HG02870 (cell line): ENCODE measurements around the gene CDC42BPB.

ENCODE experiments used
- ATAC-seq: cut with Tn5 transposase; IDR thresholded peaks from one replicate; pipeline ENCODE4 v1.9.1; 2021; ENCODE audit warnings: mild to moderate bottlenecking, moderate library complexity; ENCODE audit not compliant: unreplicated experiment

The CDC42BPB gene

GRCh38 chr14:102917469-102918211, 139.7 kb downstream of the CDC42BPB start:
- no peak for ATAC-seq

- no peak for ATAC-seq
Observed at GRCh38 chr14:102917056-102917385, 140.3 kb downstream of the CDC42BPB start.

- ATAC-seq = no peak
Observed at GRCh38 chr14:102916347-102917055, 140.8 kb downstream of the CDC42BPB start.

GRCh38 chr14:102915292-102916110, 141.8 kb downstream of the CDC42BPB start:
- no peak for ATAC-seq

GRCh38 chr14:102914474-102915291, 142.7 kb downstream of the CDC42BPB start:
- ATAC-seq = no peak

- ATAC-seq = no peak
Observed at GRCh38 chr14:102913341-102914211, 143.8 kb downstream of the CDC42BPB start.

- no peak for ATAC-seq
Observed at GRCh38 chr14:102911991-102912761, 145.2 kb downstream of the CDC42BPB start.

GRCh38 chr14:102911541-102911951, 145.8 kb downstream of the CDC42BPB start:
- ATAC-seq = no peak

- ATAC-seq = no peak
Observed at GRCh38 chr14:102910442-102910841, 146.9 kb downstream of the CDC42BPB start.

- ATAC-seq = no peak
Observed at GRCh38 chr14:102909911-102910310, 147.4 kb downstream of the CDC42BPB start.

- no peak for ATAC-seq
Observed at GRCh38 chr14:102909462-102909861, 147.9 kb downstream of the CDC42BPB start.

GRCh38 chr14:102908766-102909455, 148.4 kb downstream of the CDC42BPB start:
- ATAC-seq = no peak

- ATAC-seq = no peak
Observed at GRCh38 chr14:102907980-102908730, 149.2 kb downstream of the CDC42BPB start.

GRCh38 chr14:102907303-102907844, 150.0 kb downstream of the CDC42BPB start:
- ATAC-seq = no peak

GRCh38 chr14:102906616-102907302, 150.6 kb downstream of the CDC42BPB start:
- ATAC-seq = no peak

- no peak for ATAC-seq
Observed at GRCh38 chr14:102905116-102906108, 151.9 kb downstream of the CDC42BPB start.
